Skeletal muscle cell (primary cell): ENCODE results near the gene ALMS1.
"Not testable (repeated sequence)": the region's sequence is repeated elsewhere in the genome, so short reads cannot be mapped to it uniquely, and the experiment has no call there.

Experiments
- DNase-seq: peaks from one replicate; pipeline ENCODE4 v3.0.0-alpha.2; 2010; ENCODE audit warnings: low read depth
- H3K4me3 ChIP-seq: 2 replicates; pipeline ENCODE4 v1.5.1; 2011; ENCODE audit warnings: low read depth, mild to moderate bottlenecking, control low read depth, low read length, moderate library complexity

The ALMS1 gene

DNA sequence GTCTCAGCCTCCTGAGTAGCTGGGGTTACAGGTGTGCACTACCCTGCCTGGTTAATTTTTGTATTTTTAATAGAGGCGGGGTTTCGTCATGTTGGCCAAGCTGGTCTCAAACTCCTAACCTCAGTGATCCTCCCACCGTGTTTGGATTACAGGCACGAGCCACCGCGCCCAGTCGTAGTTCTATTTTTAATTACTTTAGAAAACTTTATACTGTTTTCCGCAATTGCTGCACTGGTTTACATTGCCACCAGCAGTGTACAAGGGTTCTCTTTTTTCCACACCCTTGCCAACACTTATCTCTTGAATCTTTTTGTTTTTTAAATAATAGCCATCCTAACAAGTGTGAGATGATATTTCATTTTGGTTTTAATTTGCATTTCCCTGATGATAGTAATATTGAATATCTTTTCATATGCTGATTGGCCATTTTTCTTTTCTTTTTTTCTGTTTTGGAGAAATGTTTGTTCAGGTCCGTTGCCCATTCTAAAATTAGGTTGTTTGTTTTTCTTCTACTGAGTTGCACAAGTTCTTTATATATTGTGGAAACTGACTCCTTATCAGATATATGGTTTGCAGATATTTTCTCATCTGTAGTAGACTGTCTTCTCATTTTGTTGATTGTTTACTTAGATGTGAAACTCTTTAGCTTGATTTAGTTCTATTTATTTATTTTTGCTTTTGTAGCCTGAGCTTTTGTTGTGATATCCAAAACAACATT lies 16.9 kb downstream of the ALMS1 start:
- H3K4me3 ChIP-seq: no peak overlapping the region
- no peak for DNase-seq

DNA sequence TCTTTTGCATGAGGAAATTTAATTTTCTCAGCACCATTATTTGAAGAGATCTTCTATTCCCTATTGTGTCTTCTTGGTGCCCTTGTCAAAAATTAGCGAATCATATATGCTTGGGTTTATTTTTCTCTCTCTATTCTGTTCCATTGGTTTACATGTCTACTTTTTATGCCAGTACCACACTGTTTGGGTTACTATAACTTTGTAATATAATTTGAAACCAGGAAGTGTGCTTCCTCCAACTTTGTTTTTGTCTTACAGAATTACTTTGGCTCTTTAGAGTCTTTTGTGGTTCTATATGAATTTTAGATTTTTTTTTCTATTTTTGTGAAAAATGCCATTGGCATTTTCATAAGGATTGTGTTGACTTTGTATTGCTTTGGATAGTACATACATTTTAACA lies 17.6 kb downstream of the ALMS1 start:
- DNase-seq: no peak

DNA sequence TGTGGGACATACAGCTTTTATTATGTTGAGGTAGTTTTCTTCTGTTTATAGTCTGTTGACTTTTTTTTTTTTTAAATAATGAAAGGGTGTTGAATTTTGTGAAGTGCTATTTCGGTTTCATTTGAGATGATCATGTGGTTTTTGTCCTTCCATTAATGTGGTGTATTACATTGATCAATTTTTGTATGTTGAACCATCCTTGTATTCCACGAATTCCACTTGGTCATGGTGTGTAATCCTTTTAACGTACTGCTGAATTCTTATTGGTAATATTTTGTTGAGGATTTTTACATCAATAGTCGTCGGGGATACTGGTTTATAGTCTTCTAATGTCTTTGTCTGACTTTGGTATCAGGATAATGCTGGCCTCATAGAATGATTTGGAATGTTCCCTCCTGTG lies 18.8 kb downstream of the ALMS1 start:
- DNase-seq: no peak

More for the DNA sequence above, 17.6 kb downstream of the ALMS1 start:
- no peak overlapping the region for H3K4me3 ChIP-seq

DNA sequence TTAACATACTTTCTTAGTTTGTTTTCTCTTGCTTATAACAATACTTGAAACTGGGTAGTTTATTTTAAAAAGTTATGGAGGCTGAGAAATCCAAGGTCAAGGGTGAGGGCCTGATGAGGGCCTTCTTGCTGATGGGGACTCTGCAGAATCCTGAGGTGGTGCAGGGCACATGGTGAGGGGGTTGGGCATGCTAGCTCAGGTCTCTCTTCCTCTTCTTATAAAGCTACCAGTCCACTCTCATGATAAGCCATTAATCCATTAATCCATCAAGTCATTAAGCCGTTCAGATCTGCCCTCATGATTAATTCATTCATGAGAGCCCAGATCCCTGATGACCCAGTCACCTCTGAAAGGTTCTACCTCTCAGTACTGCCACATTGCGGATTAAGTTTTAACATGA lies 21.4 kb downstream of the ALMS1 start:
- no peak overlapping the region for H3K4me3 ChIP-seq
- no peak for DNase-seq

More for the DNA sequence above, 18.8 kb downstream of the ALMS1 start:
- no peak overlapping the region for H3K4me3 ChIP-seq

- H3K4me3 ChIP-seq: no peak overlapping the region
- no peak for DNase-seq
These were observed 22.6 kb downstream of the ALMS1 start for GRCh38 chr2:73408198-73408597.

DNA sequence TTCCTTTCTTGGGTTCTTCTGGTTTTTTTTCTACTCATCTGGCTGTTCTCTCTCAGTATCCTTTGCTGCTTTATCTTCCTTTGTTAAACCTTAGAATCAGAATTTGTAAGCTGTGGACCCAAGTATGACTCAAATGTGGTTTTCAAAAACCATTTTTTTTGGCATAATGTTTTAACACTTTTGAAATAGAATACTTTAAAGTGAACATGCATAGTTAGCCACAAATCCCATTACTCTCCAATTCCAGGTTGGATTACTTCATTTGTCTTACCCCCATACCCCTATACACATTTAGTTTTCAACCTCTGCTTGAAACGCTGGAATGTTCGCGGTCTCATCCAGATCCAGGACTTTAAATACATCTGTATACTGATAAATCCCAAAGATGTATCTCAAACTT lies 29.1 kb downstream of the ALMS1 start:
- DNase-seq: peak; percentile 17

GRCh38 chr2:73415906-73416305 lies 30.3 kb downstream of the ALMS1 start:
- DNase-seq: no peak
- no peak overlapping the region for H3K4me3 ChIP-seq

More for the DNA sequence above, 29.1 kb downstream of the ALMS1 start:
- H3K4me3 ChIP-seq: no peak overlapping the region

- no peak overlapping the region for H3K4me3 ChIP-seq
- DNase-seq: peak; percentile 78
These were observed 32.7 kb downstream of the ALMS1 start for GRCh38 chr2:73418343-73418742.

GRCh38 chr2:73423913-73424312 lies 38.3 kb downstream of the ALMS1 start:
- no peak overlapping the region for H3K4me3 ChIP-seq
- no peak for DNase-seq

DNA sequence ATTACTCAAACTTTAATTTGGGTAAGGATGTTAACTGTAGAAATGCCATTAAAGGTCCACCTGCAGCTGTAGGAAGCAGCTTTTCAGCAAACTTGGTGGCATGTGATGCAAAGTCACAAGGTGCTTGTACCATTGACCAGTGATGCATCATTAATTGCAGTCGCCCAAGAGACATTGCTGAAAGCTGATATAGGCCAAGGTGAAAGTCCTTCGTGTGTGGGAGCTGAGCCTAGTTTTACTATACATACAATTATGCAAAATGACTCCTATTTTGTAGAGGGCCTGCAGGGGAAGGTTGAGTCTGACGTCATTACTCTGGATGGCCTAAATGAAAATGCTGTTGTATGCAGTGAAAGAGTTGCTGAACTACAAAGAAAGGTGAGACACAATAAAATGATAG lies 40.5 kb downstream of the ALMS1 start:
- no peak for DNase-seq
- no peak overlapping the region for H3K4me3 ChIP-seq

- no peak overlapping the region for H3K4me3 ChIP-seq
- DNase-seq: no peak
These were observed 50.4 kb downstream of the ALMS1 start for GRCh38 chr2:73436019-73436418.

DNA sequence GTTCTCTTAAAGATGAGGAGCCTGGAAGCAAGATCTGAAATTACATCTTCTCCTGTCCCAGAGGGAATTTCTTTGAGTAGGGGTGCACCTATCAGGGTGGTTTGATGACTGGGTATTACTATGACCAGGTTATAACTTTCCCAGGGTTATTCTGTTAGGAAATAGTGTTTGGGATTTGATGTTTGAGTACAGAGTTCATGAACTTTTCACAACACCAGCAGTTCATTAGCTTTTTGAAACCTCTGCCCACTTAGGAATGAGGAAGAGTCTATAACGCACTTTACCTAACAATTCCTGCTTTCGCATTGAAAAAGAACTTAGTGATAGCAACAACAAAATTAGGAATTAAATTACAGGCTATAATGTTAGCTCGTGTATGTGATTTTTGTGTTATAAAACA lies 58.6 kb downstream of the ALMS1 start:
- H3K4me3 ChIP-seq: no peak overlapping the region
- DNase-seq: no peak

- no peak overlapping the region for H3K4me3 ChIP-seq
- no peak for DNase-seq
These were observed 63.2 kb downstream of the ALMS1 start for GRCh38 chr2:73448856-73449255.

DNA sequence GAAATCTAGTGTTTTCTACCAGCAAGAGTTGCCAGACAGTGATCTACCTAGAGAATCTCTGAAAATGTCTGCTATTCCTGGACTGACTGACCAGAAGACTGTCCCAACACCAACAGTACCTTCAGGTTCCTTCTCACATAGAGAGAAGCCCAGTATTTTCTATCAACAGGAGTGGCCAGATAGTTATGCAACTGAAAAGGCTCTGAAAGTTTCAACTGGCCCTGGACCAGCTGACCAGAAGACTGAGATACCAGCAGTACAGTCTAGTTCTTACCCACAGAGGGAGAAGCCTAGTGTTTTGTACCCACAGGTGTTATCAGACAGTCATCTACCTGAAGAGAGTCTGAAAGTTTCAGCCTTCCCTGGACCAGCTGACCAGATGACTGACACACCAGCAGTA lies 63.8 kb downstream of the ALMS1 start:
- H3K4me3 ChIP-seq: no peak overlapping the region
- no peak for DNase-seq

DNA sequence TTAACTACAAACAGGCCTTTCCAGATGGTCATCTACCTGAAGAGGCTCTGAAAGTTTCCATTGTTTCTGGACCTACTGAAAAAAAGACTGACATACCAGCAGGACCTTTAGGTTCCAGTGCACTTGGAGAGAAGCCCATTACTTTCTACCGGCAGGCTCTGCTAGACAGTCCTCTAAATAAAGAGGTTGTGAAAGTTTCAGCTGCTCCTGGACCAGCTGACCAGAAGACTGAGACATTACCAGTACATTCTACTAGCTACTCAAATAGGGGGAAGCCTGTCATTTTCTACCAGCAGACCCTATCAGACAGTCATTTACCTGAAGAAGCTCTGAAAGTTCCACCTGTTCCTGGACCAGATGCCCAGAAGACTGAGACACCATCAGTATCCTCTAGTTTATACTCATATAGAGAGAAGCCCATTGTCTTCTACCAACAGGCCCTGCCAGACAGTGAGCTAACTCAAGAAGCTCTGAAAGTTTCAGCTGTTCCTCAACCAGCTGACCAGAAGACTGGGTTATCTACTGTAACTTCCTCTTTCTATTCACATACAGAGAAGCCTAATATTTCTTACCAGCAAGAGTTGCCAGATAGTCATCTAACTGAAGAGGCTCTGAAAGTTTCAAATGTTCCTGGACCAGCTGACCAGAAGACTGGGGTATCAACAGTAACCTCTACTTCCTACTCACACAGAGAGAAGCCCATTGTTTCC lies 65.8 kb downstream of the ALMS1 start:
- DNase-seq: no peak
- H3K4me3 ChIP-seq: no peak overlapping the region

DNA sequence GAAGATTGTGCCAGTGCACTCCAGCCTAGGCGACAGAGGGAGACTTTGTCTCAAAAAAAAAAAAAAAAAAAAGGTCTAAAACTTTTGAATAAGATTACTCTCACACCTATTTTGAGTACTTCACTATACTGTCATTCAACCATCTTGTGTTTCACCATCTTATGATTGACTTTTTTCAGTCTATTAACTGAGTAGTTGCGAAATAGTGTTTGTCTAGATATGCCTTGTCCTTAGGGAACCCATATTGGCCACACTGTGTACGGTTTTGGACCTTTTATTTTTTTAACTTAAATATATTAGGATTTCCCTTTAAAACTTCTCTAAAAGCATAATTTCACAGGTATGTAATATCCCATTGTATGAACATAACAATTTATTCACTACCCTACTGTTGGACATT lies 72.3 kb downstream of the ALMS1 start:
- DNase-seq: no peak
- no peak overlapping the region for H3K4me3 ChIP-seq

DNA sequence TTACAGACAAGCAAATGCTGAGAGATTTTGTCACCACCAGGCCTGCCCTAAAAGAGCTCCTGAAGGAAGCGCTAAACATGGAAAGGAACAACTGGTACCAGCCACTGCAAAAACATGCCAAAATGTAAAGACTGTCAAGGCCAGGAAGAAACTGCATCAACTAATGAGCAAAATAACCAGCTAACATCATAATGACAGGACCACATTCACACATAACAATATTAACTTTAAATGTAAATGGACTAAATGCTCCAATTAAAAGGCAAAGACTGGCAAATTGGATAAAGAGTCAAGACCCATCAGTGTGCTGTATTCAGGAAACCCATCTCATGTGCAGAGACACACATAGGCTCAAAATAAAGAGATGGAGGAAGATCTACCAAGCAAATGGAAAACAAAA lies 76.8 kb downstream of the ALMS1 start:
- not testable (repeated sequence) for DNase-seq, H3K4me3 ChIP-seq

- DNase-seq: no peak
- H3K4me3 ChIP-seq: no peak overlapping the region
These were observed 82.7 kb downstream of the ALMS1 start for GRCh38 chr2:73468376-73468775.

DNA sequence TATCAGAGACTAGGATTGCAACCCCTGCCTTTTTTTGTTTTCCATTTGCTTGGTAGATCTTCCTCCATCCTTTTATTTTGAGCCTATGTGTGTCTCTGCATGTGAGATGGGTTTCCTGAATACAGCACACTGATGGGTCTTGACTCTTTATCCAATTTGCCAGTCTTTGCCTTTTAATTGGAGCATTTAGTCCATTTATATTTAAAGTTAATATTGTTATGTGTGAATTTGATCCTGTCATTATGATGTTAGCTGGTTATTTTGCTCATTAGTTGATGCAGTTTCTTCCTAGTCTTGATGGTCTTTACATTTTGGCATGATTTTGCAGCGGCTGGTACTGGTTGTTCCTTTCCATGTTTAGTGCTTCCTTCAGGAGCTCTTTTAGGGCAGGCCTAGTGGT lies 98.2 kb downstream of the ALMS1 start:
- DNase-seq, H3K4me3 ChIP-seq: not testable (repeated sequence)

DNA sequence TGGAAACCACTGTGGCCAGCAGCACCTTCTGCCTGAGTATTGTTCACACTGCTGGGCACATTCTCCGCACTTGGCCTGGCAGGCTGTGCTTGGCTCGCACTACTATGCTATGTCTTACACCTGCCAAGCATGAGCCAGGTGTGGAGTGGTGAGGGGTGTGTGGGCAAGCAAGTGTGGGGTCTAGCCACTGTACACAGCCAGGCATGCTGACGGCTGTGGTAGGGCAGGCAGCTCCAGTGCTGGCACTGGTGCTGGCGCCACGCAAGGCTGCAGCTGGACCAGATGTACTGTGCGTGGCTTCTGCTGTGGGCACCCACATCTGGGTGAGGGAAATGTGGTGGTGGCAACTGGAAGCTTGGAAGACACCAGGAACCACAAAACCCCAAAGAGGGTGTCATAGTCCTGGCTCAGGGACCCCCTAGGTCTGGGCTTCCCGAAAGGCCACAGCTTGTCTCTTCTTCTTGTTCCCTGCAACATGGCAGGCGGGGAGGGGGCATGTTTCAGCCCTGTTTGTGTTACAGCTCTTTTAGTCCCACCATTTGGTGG lies 101.5 kb downstream of the ALMS1 start:
- no peak for DNase-seq
- H3K4me3 ChIP-seq: no peak overlapping the region

GRCh38 chr2:73488079-73488478 lies 102.4 kb downstream of the ALMS1 start:
- DNase-seq: no peak
- no peak overlapping the region for H3K4me3 ChIP-seq
